Measurements from ENCODE around the gene PMFBP1.
A peak's percentile ranks its signal among the peaks of the same experiment; 100 is the strongest.

The PMFBP1 gene, protein sequence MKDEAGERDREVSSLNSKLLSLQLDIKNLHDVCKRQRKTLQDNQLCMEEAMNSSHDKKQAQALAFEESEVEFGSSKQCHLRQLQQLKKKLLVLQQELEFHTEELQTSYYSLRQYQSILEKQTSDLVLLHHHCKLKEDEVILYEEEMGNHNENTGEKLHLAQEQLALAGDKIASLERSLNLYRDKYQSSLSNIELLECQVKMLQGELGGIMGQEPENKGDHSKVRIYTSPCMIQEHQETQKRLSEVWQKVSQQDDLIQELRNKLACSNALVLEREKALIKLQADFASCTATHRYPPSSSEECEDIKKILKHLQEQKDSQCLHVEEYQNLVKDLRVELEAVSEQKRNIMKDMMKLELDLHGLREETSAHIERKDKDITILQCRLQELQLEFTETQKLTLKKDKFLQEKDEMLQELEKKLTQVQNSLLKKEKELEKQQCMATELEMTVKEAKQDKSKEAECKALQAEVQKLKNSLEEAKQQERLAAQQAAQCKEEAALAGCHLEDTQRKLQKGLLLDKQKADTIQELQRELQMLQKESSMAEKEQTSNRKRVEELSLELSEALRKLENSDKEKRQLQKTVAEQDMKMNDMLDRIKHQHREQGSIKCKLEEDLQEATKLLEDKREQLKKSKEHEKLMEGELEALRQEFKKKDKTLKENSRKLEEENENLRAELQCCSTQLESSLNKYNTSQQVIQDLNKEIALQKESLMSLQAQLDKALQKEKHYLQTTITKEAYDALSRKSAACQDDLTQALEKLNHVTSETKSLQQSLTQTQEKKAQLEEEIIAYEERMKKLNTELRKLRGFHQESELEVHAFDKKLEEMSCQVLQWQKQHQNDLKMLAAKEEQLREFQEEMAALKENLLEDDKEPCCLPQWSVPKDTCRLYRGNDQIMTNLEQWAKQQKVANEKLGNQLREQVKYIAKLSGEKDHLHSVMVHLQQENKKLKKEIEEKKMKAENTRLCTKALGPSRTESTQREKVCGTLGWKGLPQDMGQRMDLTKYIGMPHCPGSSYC

DNA sequence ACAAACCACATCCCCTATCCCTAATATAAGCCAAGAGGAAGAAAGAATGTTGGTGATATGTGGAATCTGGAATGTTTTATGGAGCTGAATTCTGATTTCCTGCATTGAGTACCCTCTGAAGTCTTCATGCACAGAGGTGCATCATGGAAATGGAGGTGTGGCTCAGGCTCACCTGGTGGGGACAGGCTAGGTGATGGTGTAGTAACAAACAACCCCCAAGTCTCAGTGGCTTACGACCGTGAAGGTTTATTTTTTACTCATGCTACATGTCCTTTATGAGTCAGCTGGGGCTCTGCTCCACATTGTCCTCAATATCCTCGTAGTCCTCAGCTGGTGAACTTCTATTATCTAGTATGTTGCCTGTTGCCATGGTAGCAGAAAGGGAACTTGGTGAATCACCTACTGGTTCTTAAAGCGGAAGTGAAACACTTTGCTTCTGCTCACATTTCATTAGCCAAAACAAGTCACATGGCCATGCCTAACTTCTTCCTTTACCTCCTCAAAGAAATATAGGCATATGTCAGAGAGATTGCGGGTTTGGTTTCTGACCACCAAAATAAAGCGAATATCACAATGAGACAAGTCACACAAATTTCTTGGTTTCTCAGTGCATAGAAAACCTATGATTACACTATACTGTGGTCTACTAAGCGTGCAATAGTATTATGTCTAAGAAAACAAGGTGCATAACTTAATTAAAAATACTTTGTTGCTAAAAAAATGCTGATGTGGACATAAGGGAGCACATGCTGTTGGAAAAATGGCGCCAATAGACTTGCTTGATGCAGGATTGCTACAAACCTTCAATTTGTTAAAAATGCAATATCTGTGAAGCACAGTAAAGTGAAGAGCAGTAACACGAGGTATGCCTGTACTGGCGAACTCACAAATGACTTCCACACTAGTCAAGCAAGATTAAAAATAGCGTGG, at the start of gene PMFBP1:
PMFBP1 (minus strand) TSS at position 51 of the 930 bp plus-strand sequence. CDS start 947 bp downstream, outside the sequence.
- no peak for DNase-seq (ENCODE audit: low spot score)

DNA sequence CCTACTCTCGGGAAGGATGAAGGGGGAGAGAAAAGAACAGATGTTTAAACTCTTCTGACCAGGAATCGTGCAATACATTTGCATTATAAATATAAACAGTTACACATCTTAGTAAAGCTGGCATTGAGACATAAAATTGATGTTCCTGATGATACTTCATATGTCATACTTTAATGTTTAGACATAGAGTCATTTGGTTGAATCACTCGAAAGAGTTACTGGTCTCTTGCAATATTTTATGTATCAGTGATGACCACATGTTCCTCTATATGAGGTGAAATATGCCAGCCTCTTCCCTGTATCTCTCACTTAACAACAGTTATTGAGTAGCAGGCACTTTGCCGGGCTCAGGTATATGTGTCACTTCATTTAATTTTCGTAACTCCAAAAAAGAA, 49.7 kb upstream of the PMFBP1 start:
- DNase-seq (ENCODE audit: low spot score) = no peak

DNA sequence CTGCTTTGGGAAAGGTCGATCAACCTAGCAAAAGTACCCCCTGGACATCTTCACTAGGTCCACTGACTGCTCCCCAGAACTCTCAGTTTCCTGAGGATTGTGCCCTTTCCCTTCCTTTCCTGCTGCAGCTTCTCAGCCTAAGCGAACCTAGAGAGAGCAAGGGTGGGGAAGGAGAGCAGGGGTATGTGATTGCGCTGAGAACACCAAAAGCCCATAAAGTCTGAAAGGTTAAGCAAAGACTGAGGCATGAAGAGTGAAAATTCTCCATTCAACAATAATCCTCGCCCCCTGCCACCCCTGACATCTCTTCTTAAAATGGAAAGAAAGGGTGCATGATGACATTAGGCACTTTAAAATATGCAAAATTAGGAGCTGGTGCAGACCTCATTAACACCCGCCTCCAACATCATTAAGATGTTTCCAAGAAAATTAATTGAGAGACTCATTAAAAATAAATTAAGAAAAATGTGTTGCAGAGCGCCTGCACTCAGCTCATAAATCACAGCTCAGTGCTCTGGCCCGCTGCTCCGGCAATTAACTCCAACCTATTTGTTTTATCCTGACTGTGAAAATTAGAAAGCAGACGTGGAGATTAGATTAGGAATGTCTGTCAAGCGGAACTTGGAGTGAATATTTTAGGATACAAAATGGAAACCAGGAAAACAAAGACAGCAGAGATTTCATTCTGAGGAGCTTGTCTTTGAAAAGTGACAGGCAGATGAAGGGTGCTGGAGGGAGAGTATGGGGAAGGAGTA, 49.1 kb upstream of the PMFBP1 start:
- DNase-seq (ENCODE audit: low spot score) = no peak

DNA sequence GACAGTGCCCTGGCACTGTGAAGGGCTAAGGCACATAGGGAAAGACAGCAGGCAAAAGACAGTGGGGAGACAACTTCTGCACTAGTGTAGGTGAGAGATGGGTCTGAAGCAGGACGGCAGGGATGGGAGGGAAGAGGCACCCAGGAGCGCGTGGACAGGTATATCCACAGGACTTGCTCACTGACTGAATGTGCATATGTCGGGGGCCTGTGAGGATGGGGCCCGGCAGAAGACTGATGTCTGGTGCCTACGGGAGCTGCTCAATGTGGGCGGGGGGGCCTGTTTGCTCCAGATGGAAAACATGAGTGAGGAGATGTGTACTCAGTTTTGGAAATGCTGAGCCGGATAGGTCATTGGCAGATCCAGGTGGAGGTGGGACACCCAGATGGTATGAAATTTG, 47.3 kb upstream of the PMFBP1 start:
- no peak for DNase-seq (ENCODE audit: low spot score)

DNA sequence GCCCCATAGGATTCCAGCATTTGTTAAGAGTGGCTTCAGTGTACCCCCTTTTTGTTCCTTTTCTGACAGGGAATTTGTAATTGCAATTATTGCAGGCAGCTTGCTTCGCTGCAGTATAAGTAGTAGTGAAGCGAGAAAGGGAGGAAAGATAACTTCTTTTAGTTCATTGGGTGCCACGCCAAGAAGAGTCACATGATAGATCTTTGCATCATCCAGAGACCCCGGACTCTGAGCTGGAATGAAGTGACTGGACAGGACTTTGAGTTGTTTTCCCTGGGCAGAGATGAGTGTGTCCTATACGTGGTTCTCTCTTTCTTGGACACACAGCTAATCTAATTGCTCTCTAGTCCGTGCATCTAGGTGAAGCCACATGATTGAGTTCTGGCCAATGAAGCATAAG, 44.8 kb upstream of the PMFBP1 start:
- DNase-seq (ENCODE audit: low spot score) = no peak

DNA sequence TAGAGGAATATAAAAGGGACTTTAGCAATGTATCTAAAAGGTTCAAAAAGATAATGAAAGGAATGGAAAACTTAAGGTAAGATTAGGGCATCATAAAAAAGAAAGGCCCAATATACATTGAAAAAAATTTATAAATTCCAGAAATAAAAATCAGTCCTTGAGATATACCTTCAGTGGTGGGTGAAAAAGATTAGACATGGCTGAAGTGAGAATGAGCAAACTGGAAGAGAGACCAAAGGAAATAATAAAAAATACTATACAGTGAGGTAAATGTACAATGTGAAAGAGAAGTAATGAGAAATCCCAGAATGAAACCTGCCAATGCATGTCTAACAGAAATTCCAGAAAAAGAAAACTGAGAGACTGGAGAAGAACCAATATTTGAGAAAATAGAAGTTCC, 42.9 kb upstream of the PMFBP1 start:
- DNase-seq (ENCODE audit: low spot score) = no peak

DNA sequence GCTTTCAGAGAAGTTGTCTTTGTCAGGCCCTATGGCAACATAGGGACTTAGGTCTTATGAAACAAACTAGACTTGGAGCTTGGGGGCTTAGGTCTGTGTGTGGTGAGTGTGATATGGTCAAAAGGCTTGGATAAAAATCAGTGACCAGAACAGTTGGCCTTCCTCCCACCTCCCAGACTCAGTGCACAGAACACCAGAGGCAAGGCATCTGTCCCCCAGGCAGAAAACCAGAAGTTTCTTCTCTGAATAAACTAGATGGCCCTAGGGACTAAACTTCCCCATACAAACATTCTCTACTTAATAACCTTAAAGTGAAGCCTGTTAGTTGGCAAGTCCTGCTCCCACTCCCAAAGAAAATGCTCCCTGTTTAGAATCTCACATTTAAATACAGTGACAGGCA, 39.2 kb upstream of the PMFBP1 start:
- no peak for DNase-seq (ENCODE audit: low spot score)

DNA sequence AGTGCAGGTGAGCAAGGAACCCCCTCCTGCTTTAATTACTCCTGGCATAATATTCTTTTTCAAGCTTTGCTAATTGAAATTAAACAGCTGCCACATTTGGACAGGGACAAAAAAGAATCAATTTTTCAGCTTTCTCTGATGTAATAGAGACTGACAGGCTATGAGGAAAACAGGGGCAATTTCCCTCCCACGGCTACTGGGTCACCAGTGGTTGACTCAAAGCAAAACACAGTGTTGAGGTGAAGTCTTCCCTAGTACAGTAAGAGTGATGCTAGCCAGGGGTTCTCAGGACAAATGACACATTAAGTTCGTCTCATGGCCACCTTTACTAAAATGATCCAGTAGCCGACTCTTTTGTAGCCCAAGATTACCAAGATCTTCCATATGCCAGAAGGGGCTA, 38.6 kb upstream of the PMFBP1 start:
- DNase-seq (ENCODE audit: low spot score) = no peak

DNA sequence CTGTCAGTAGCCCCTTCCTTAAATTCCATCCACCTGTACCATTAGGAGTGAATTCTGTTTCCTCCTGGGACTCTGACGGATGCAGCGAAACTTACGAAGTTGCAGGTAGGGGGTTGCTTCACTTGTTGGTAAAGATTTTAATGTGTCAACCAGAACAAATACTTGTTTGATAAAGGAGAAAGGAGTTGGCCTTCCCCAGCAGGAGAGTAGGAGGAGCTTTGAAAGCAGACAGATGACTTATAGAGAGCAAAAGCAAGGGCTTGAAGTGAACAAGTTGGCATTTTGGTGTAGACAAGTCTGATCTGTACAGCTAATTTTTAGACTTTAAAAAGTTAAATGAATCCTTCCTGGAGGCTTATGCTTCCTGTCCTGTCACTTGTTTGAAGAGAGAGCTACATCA, 38.1 kb upstream of the PMFBP1 start:
- DNase-seq (ENCODE audit: low spot score) = no peak

DNA sequence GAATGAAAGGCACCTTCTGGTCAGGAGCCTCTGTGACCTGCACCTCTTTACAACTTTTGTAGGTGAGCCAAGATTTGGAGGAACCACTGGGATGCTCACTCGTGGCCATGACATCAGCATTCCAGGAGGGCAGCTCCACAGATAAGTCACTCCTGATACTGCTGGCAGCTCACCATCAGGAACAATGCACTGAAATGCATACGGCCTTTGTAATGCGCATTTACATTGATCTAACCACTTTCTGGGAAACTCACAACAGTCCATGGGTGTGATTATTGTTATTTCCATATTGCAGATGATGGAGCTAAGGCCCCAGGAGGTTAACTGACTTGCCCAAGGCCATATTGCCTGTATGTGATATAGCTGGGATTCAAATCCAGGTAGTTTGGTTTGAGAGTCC, 34.3 kb upstream of the PMFBP1 start:
- no peak for DNase-seq (ENCODE audit: low spot score)

DNA sequence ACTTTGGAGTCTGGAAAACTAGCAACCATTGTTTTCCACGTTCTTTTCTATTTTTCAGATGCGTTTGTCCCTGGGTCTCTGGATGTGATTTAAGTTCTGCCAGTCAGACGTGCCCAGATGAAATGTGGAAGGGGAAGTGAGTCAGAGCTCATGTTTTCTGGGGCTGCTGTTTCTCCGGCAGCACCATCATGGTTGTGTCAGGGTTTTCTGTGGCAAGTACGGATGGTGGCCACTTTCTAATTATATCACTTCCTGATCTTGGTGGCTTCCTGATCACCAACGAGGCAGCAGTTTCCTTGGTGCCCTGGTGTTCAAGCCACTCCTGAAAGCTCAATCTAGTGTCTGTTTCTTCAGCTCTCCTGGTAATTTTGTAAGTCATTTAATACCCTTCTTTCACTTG, 31.4 kb upstream of the PMFBP1 start:
- DNase-seq (ENCODE audit: low spot score) = no peak

DNA sequence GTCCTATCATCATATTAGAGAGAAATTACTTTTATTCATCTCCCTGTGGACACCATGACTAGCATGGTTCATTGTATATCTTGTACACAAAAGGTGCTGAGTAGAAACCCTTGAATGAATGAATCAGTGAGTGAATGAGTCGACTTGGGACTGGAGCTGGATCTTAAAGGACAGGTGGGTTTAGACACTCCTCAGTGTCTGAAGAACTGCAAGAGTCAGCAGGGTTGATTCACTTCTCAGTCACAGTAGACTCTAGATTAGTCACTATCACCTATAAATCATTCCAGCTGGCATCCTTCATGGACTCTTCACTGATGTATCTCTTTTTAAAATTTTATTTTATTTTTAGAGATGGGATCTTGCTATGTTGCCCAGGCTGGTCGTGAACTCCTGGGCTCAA, 30.1 kb upstream of the PMFBP1 start:
- no peak for DNase-seq (ENCODE audit: low spot score)

DNA sequence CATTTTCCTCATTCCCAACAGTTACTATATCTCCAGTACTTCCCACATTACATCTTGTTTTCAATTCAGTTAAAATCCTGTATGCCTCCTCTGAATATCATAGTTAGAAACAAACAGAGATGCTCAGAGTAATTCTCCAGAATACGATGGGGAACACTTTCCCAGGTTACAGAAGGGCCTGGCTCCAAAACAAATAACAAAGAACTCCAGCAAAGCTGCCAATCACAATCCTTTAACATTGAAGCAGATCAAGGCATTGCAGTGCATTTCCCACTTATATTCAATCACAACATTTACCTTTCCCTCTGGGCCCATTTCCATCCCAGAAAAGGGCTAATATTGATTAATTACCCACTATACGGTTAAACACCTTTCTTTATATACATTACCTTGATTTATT, 29.4 kb upstream of the PMFBP1 start:
- DNase-seq (ENCODE audit: low spot score) = no peak

DNA sequence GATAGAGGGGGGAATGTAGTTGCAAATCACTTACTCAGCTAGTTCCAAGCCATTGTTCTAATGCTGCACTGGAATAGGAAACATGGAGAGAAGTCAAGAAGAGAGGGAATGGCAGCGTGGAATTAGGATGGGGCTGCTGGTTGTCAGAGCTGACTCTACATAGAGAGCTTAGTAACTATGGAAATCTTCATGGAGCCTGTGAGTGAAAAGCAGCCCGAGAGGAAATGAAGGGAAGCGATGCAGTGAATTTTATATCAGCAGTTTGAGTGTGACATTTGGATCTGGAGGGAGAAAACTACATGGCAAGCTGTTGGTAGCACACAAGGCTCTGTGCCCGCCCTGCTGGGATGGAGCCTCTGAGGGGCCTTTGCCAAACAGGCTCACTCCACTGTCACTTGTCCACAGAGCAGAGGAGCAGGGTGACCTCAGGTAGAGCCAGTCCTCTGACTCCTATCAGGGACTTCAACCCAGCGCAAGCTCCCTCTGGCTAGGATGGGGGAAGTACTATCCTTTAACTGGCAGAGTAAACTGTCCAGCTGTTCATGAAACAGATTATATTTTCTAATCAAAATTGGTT, 27.9 kb upstream of the PMFBP1 start:
- no peak for DNase-seq (ENCODE audit: low spot score)

DNA sequence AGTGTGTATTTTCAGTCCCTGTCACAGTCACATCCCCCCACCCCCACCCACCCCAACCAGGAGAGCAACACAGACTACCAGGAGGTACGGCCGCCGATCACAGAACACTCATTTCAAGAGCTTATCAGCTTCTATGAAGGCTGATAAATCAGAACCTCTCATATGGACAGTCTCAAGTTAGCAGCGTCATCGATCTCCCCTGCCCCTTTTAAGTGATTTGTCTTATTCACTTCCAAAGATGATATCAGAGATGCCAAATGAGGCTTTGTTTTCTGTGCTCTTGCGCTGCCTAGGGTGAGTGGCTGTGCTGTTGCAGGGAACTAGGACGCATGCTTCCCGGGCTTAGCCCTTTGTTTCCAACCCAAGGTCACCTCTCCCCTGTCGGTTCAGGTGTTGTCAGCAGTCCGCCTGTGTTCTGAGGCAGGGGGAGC, 26.8 kb upstream of the PMFBP1 start:
- DNase-seq (ENCODE audit: low spot score) = no peak

DNA sequence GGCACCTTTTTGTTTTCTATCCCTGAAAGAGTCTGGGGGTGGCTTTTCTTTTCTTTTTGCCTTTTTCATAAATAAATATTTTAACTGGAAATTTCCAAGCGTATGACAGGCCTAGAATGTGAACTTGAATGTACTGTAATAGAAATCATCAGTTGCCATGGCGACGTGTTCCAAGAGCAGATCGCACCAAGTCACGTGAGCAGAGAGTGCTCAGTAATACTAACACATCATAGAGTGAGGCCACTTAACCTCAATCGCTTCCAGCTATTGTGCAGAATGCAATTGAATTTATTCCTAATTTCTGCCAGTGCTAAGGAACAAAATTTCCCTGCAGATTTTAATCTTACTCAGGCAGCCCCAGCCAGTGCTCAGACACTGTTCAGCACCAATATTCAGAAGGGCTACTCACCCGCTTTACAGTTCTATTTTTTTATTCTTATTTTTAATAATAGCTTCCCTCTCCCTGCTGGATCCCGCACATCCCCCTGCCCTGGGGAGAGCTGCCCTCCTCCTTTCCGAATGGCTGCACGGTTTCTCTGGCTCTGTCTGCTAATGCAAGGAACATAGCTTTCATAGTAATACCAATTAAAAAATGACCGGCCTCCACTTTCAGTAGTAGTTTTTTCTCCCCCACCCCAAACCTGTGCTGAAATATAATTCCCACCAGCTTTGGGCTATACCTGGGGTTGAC, 26.2 kb upstream of the PMFBP1 start:
- no peak for DNase-seq (ENCODE audit: low spot score)

DNA sequence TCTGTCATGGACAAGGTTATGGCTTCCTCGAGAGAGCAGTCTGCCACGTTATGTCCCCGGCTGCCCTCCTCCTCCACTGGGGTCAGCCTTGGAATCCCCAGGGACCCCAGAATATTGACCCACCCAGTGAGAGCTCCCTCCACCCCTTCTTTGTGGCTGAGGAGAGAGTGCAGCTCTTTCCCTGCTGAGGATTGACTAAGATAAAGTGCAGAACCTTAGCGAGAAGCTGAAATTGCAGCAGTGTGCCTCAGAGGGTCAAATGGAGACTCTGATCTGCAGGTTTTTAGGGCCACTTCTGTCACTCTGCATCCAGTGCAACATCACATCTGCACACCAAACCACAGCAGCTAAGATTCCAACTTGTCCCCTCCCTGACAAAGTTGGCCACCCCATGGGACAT, 25.6 kb upstream of the PMFBP1 start:
- no peak for DNase-seq (ENCODE audit: low spot score)

DNA sequence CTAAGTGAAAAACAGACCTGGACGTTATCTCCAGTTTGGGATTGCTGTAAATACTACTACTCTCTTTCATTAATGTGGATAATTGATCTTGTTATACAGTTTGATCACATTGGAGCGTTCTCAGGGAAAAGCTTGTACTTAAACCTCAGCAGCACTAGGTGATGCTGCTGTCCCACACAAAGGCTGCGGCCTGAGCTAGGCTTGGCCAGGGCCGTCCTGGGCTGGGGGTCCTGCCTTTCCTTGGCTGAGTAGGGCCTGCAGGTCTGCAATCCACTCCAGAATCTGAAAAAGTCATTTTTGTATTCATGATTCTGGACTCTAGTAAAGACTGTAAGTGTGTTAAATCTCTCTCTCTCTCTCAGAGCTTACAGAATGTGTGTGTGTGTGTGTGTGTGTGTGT, 23.7 kb upstream of the PMFBP1 start:
- no peak for DNase-seq (ENCODE audit: low spot score)

DNA sequence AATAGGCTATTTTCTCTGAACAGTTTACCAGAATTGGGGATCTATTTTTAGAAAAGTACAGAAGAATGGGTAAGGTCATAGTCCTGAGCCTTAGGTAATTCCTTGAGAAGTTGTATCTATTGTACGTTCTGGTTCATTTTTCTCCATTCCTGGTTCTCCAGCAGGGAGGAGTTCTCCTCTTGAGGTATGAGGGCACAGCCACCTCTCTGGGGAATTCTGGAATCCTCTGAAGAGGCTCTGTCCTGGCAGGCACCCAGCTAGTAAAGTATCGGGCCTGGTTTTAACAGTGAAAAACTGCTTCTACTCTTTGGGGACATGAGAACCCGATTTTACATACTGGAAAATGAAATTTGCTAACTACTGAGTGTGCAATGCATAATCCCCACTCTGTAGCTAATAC, 19.6 kb upstream of the PMFBP1 start:
- no peak for DNase-seq (ENCODE audit: low spot score)

DNA sequence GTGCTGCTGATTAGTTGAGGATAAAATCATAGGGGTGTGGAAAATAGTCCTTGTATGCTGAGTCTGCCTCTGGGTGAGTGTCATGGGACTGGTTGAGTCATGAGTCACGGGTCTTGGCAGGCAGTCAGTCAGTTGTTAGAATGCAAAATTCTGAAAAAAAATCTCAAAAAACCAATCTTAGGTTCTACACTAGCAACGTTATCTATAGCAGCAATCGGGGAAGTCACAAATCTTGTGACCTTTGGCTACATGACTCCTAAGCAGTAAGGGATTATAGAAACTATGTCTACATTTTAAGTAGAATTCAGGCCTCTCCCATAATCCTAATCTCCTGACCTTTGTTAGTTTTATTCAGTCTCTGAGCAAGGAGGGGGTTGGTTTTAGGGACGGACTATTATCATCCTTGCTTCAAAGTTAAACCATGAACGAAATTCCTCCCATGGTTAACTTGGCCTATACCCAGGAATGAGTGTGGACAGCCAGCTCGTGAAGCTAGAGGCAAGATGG, 18.0 kb upstream of the PMFBP1 start:
- DNase-seq (ENCODE audit: low spot score) = peak; percentile 4

All from LoVo (cell line).